Spinal cord (tissue), 10 donors: ENCODE results near the gene FGD2. TPM values are rescaled to one million over a fixed set of nuclear protein-coding genes. Genes with fewer than 3 reads are reported as not detected.

Source experiments
- DNase-seq, 6 donors: peaks; one replicate each; pipeline versions ENCODE4 v3.0.0 to v3.0.0-alpha.2; 2013 to 2015; ENCODE audit warnings: low spot score in 6 of 6, low read depth in 4 of 6
- H3K27ac ChIP-seq: one replicate; pipeline ENCODE4 v1.5.1; 2013; ENCODE audit warnings: low read depth, low read length, control low read depth
- H3K27me3 ChIP-seq: one replicate; pipeline ENCODE4 v1.6.1; 2013; ENCODE audit warnings: low read length; ENCODE audit not compliant: control insufficient read depth, insufficient read depth
- H3K36me3 ChIP-seq: one replicate; pipeline ENCODE4 v1.6.1; 2013; ENCODE audit warnings: low read length; ENCODE audit not compliant: control insufficient read depth, insufficient read depth
- H3K4me1 ChIP-seq: one replicate; pipeline ENCODE4 v1.6.1; 2013; ENCODE audit warnings: low read length; ENCODE audit not compliant: control insufficient read depth, insufficient read depth
- H3K4me3 ChIP-seq: one replicate; pipeline ENCODE4 v1.5.1; 2013; ENCODE audit warnings: low read depth, low read length, control low read depth
- H3K9me3 ChIP-seq: one replicate; pipeline ENCODE4 v1.6.1; 2013; ENCODE audit warnings: low read length; ENCODE audit not compliant: control insufficient read depth, insufficient read depth
- WGBS: methylation state at CpG from one replicate; pipeline ENCODE4 v1.1.5; 2013; ENCODE audit warnings: missing lambda C conversion rate; ENCODE audit not compliant: insufficient coverage; 5-methylcytosine and 5-hydroxymethylcytosine counted together
- polyA plus RNA-seq, 2 donors: library from polyadenylated mRNA; unstranded; fragments of 120-200 nt; gene quantifications; one replicate each; pipeline ENCODE4 v1.2.1, GENCODE V29; 2013; ENCODE audit not compliant: insufficient read length in 2 of 2
- total RNA-seq, 2 donors: library from RNA; depleted of rRNA in 1 of 2; stranded (reverse); fragments of 120-200 nt in 1 of 2; fragments of >200 nt in 1 of 2; gene quantifications; one replicate each; pipeline versions ENCODE4 v1.2.3 to v1.2.4, GENCODE V29; 2013 to 2014
- donor health status: healthy.

Gene FGD2
- total and polyA plus RNA-seq, 4 donors: 5.5 to 9.6 (median 7.6) TPM

DNA sequence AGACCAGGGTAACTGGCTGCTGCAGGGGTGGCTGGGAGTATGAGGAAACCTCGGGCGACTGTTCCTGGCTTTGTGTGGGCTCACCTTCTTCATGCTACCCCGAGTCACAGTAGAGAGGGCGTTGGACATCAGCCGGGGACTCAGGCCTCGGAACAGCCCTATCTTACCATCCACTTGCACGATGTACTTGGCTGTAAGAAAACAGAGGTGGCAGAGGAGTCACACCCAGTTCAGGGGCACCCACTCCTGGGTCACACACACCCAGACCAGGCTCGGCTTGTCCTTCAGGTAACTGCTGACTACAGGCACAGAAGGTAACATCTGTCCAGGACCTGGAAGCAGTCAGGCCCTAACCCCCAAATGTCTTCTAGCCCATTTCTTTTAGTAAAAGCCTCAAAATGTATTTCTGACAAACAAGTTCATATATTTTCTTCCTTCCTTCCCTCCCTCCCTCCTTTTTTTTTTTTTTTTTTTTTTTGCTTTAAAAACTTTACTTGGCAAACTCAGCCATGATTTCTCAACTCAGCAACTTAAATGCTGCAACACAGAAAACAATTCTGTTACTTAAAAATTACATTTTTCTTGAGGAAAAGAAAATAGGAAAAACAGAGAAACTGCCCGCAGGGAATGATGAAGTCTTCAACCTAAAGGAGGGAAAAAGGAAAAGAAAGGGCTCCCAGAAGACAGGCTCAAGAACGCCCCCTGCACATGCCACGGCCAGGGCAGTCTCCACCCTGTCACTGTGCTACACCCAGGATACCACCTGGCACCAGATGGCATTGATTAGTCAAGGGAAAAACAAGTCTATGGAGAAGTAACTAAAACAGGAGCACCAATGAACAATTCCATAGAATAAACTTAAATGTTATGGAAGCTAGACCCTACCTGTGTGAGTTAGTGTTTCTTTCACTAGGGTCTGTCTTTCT lies 26.8 kb upstream of the FGD2 start:
- H3K36me3 ChIP-seq: peaks cover 65% of the 10 kb centered on the region
- 98% methylated on average over 7 of the region's 11 CpGs for whole genome bisulfite sequencing
- peaks cover 24% of the 10 kb centered on the region for H3K4me1 ChIP-seq
- H3K27ac ChIP-seq: no peak overlapping the region
- H3K9me3 ChIP-seq: no peaks in the 10 kb centered on the region
- H3K27me3 ChIP-seq: no peaks in the 10 kb centered on the region
- no peak overlapping the region for H3K4me3 ChIP-seq
- DNase-seq: no peak

DNA sequence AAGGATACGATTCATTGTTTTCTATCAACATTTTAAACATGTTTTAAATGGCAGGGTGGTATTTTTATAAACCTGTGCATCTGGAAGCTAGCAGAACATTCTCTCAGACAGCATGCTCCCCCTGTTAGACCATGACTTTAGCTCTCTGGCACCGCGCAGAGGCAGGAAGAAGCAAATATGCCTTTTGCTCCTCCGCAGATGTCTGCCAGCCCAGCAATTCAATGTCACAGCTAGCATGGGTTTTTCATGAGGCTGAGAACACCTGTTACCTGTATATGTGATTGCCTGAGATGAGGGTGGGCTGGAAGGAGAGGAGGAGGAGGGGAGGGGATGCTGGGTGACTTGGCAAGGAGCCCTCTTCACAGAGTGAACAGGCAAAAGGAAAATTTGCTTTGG lies 26.1 kb upstream of the FGD2 start:
- Histone ChIP-seq H3K9me3 (no peaks in the 10 kb centered on the region), H3K4me3 (no peak overlapping the region), H3K27me3 (no peaks in the 10 kb centered on the region), H3K4me1 (peaks cover 24% of the 10 kb centered on the region), H3K27ac (no peak overlapping the region), H3K36me3 (peaks cover 58% of the 10 kb centered on the region)
- 14% methylated on average over 3 of the region's 4 CpGs for WGBS
- DNase-seq: peak in 3 of 6 donors; percentile 36 to 84 (median 80)

DNA sequence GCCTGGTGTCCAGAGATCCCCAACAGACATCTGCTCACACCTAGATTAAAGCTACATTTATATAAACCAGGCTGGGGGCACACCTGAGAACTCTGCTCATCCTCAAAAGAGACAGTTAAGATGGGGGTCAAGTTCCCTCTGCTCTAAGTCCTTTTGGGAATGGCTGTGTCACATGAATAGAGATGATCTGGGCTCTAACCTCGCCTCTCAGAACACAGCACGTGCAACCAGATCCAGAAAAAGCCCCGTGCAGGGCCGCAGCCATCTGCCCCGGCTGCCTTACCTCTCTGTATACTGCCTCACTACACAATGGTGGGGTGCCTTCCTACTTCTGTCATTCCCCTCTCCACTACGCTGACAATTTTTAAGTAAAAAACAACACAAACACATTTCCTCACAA lies 25.3 kb upstream of the FGD2 start:
- 54% methylated on average over 6 of the region's 6 CpGs for WGBS
- Histone ChIP-seq H3K36me3 (peaks cover 50% of the 10 kb centered on the region), H3K4me3 (no peak overlapping the region), H3K9me3 (no peaks in the 10 kb centered on the region), H3K4me1 (peaks cover 31% of the 10 kb centered on the region), H3K27me3 (no peaks in the 10 kb centered on the region), H3K27ac (no peak overlapping the region)
- no peak for DNase-seq

DNA sequence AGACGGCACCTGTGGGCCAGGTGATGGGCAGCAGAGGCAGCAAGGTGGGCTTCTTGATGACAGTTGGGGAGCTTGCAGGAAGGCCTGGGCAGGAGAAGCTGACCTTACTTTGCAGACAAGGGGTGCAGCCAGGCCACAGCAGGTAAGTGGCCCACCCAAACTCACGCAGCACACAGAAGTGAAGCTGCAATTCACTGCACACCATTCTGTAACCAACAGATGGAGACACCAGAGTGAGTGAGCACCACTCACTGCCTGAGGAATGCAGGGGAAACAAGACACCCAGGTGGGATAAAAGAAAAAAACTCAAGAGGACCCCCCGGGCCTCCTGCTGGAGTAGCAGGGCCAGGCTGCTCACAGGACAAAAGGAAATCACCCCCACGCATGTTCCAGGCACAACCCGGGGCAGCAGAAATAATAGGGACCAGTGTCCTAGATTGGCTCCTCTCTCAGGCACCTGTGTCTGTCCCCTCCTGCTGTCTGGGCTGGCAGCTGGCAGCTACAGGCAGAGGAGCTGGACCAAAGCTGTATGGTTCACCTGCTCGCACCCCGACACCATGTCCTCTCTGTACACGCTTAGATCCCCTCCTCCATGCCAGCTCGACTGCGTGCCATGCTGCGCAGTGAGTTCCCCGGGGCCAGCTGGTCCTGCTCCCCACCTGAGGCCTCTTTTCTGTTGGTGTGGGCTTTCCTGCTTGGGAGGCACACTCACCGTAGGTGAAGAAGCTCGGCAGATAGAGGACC lies 24.4 kb upstream of the FGD2 start:
- Histone ChIP-seq H3K27me3 (no peaks in the 10 kb centered on the region), H3K36me3 (peaks cover 41% of the 10 kb centered on the region), H3K4me3 (no peak overlapping the region), H3K4me1 (peaks cover 32% of the 10 kb centered on the region), H3K27ac (no peak overlapping the region), H3K9me3 (no peaks in the 10 kb centered on the region)
- WGBS: 53% methylated on average over 14 of the region's 14 CpGs
- no peak for DNase-seq

DNA sequence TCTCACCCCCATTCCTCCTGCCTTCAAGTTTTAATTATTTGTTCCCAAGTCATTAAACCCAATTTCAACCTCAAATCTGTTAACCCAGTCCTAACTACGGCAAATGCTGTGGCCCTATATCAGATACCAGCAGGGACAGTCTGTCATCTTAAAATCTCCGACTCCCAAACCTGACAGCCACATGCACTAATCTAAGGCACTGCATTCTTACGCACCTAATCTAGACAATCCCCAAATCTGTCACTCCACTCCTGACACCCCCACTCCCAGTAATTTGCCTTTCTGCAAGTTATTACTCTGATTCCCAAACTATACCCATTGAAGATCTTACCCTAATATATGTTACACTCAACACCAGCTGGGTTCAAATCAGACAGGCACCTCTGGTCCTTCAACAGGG lies 21.9 kb upstream of the FGD2 start:
- Histone ChIP-seq H3K27me3 (no peaks in the 10 kb centered on the region), H3K36me3 (peaks cover 16% of the 10 kb centered on the region), H3K4me1 (peaks cover 32% of the 10 kb centered on the region), H3K4me3 (no peak overlapping the region), H3K9me3 (no peaks in the 10 kb centered on the region), H3K27ac (no peak overlapping the region)
- 95% methylated on average over 3 of the region's 3 CpGs for WGBS
- no peak for DNase-seq

DNA sequence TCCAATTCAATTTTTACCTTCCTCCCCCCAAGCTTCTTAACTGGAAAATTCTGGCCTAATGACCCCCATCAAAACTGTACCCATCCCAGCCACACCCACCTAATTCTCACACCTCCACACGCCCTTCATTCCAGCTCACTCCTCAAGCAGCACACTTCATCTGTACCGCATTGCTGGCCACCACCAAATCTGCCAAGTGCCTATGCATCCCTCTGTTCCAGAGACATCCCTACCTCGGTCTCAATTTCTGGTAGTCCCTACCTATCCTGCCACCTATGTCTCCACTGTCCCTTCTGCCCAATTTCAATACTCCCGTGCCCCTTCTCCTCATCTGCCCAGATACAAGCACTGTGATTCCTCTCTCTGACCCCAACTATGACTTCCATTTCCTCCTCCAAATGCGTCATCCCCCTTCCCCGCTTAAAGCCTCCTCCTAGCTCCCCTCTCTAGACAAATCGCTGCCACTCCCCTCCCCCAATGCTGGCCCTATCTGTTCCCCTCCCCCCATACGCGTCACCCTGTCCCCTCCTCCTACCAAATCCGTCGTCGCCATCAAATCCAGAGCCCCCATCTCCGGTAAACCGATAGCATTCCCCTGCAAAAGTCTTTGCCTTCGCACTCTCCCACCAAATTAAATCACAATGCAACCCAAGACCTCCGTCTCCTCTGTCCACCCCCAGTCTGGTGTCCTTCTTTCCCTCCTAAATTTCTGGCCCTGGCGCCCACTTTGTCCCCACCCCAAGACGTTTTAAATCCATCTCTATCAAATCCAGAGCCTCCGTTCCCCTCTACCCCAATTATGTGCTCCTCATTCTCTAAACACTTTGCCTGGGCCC lies 20.7 kb upstream of the FGD2 start:
- 4% methylated on average over 19 of the region's 19 CpGs for WGBS
- Histone ChIP-seq H3K36me3 (peaks cover 16% of the 10 kb centered on the region), H3K9me3 (no peaks in the 10 kb centered on the region), H3K27me3 (no peaks in the 10 kb centered on the region), H3K4me3 (peak overlapping the region; percentile 95), H3K27ac (peak overlapping the region; percentile 85), H3K4me1 (peaks cover 27% of the 10 kb centered on the region)
- DNase-seq: peak in 3 of 6 donors; percentile 35 to 83 (median 74)

DNA sequence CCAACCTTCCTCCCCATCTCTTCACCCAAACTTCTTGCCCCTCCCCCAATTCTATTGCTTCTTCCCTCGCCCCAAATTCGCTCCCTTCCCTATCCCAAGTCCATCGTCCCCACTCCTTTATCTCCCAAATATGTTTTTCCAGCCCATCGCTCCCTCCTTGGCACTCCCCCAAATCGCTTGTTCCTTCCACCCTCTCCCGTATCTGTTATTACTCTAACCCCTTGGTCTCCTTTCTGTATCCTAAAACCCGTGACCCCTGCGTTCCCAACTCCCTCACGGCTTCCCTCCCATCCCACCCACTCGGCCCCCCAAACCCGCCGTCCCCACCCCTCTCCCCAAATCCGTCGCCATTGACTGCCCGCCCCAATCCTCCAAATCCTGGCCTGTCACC lies 20.0 kb upstream of the FGD2 start:
- Histone ChIP-seq H3K27me3 (no peaks in the 10 kb centered on the region), H3K36me3 (peaks cover 13% of the 10 kb centered on the region), H3K9me3 (no peaks in the 10 kb centered on the region), H3K4me1 (peaks cover 21% of the 10 kb centered on the region), H3K4me3 (peak overlapping the region; percentile 95), H3K27ac (peak overlapping the region; percentile 86)
- DNase-seq: peak in 2 of 6 donors; percentile 26 to 39
- WGBS: 0% methylated on average over 12 of the region's 15 CpGs

DNA sequence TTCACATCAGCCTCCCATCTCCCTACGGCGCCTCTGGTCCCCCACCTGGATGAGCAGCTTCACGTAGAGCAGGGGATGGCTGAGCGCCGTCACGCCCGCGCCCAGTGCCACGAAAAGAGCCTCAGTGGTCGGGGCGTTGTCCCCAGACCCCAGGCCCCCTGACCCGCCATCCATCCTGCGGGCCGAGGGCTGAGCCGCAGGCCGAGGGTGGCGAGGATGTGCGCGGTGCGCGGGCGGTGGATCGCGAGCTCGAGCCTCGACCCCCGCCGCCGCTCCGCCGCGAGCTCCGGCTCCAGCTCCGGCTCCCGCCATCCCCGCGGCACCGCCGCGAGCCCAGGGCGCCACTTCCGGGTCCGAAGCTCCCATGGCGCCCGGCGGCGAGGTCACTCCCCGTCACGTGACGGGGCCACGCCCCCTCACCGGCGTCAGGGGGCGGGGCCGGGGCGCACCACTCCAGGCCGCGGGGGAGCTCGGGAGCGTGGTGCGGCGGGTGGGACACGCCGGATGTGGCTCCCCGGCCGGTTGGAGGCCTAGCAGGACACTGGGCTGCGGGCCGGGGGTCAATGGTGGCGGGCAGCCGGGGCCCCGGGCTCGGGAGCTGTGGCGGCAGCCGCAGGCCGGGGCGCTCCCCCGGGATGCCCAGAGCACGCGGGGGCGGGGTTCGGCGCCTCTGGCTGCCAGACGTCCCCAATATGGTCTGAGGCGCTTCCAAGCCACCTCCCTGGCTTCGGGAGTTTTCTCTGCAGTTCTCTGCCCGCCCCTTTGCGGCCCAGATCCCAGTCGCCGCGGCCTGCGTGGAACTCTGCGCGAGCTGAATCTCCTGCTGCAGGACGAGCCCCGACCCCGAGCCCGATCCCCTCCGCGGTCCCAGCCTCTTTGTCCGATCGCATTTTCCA lies 19.4 kb upstream of the FGD2 start, which contains the start of gene MTCH1:
TSS of gene MTCH1 (minus strand) at position 389 of the 896 bp plus-strand sequence. CDS start at position 366, 23 bp downstream.
- Histone ChIP-seq H3K4me1 (peaks cover 16% of the 10 kb centered on the region), H3K36me3 (peaks cover 10% of the 10 kb centered on the region), H3K27me3 (no peaks in the 10 kb centered on the region), H3K27ac (peak within 1 kb of the TSS; percentile 97), H3K9me3 (no peaks in the 10 kb centered on the region), H3K4me3 (peak within 1 kb of the TSS; percentile 95)
- DNase-seq: peak; percentile 82 to 97 (median 86)
- WGBS: 0% methylated on average over 101 of the region's 101 CpGs
